ENCODE results near the gene TOM1. TPM values are rescaled to one million over a fixed set of nuclear protein-coding genes. Genes with fewer than 3 reads are reported as not detected.

The TOM1 gene
- total and polyA plus RNA-seq, 2 of the 13 experiments (the other 11 are each of a cell fraction or from before 2014, with no cell fraction given) = 30.8 to 87.3 TPM

- Histone ChIP-seq H3K4me1 (ENCODE audit: insufficient read depth, low read length) (peaks cover 37% of the 10 kb centered on the region), H3K36me3 (replicated peaks in 1 of 2; ENCODE audit: control insufficient read depth in 1 of 2, insufficient read depth in 2 of 2, low read length in 2 of 2) (peaks cover 4 to 18% of the 10 kb centered on the region in 2 experiments; a peak in 4 of 5 replicates), H3K4me3 (replicated peaks in 1 of 3; ENCODE audit: insufficient read depth in 1 of 3, low read depth in 2 of 3, low read length in 3 of 3) (peak overlapping the region; percentile 73 to 90 (median 76); a peak in 5 of 6 replicates), H3K27ac (ENCODE audit: extremely low read length, insufficient read depth, low read length) (peak overlapping the region; percentile 91), H2AFZ (ENCODE audit: low read length) (no peak overlapping the region), H3K27me3 (ENCODE audit: control insufficient read depth in 1 of 2, insufficient read depth in 2 of 2, low read length in 2 of 2) (no peaks in the 10 kb centered on the region; a peak in 1 of 5 replicates), H4K20me1 (ENCODE audit: insufficient read depth, low read length) (no peaks in the 10 kb centered on the region), H3K79me2 (ENCODE audit: insufficient read depth, low read length) (peaks cover 22% of the 10 kb centered on the region), H3K9me3 (ENCODE audit: low read length) (no peaks in the 10 kb centered on the region), H3K4me2 (ENCODE audit: low read depth, low read length) (peak overlapping the region; percentile 77), H3K9ac (ENCODE audit: insufficient read depth, low read depth, low read length) (peak overlapping the region; percentile 94)
- POLR2A ChIA-PET = interaction anchor here (0.8 to 4.6 kb wide), 22 partner anchors 8 to 1183 kb away, joined by 3 to 126 read pairs (median 4); partner anchors contain the start of genes HMGXB4, RBFOX2 and TXN2
- TSS peak; percentile 82 for BruUV-seq (replicated peaks)
- ATAC-seq (peak; percentile 17; the same call in 2 of the 3 replicates), FAIRE-seq (peak; percentile 12), DNase-seq (ENCODE audit: low spot score) (no peak)
- CTCF ChIA-PET (ENCODE audit: low intra/inter-chr PET ratio, low total read pairs) = no interaction called here
- intact Hi-C loops (cut with micrococcal nuclease; ENCODE audit: unreplicated experiment) (no loop called here), in situ Hi-C loops (cut with HindIII; ENCODE audit: extremely low pct_ligation_motif_present, low pct_unique_long_range_greater_than_20kb) (no loop called here)
- 70% methylated on average over 7 of the region's 13 CpGs for WGBS (ENCODE audit: low lambda C conversion rate)
- no peak for TF ChIP-seq POGZ (CRISPR knock-in tag; IDR thresholded peaks at IDR 0.05)
- 0 out of 2 replicates have a peak, but pooled peaks have one; percentile 0 for TF ChIP-seq MXD3 (CRISPR knock-in tag; IDR thresholded peaks at IDR 0.05)
- TF ChIP-seq U2AF1 (optimal IDR thresholded peaks at IDR 0.05; ENCODE audit: low read depth, low read length) = peak; percentile 16
- TF ChIP-seq ZNF337 (CRISPR knock-in tag; IDR thresholded peaks at IDR 0.05; ENCODE audit: borderline replicate concordance, low read depth) = 0 out of 2 replicates have a peak, but pooled peaks have one; percentile 61
- TF ChIP-seq NFKB2 (CRISPR knock-in tag; IDR thresholded peaks at IDR 0.05; ENCODE audit: borderline replicate concordance) = 0 out of 2 replicates have a peak, but pooled peaks have one; percentile 16
- TF ChIP-seq BORCS8-MEF2B (CRISPR knock-in tag; IDR thresholded peaks at IDR 0.05) = no peak
- TF ChIP-seq JUNB (CRISPR knock-in tag; IDR thresholded peaks at IDR 0.05; ENCODE audit: borderline replicate concordance) = no peak
- TF ChIP-seq ZBTB20 (CRISPR knock-in tag; IDR thresholded peaks at IDR 0.05; ENCODE audit: borderline replicate concordance, low read depth) = peak; percentile 16; the same call in 1 of the 2 replicates
- 0 out of 2 replicates have a peak, but pooled peaks have one; percentile 14 for TF ChIP-seq ZNF292 (CRISPR knock-in tag; IDR thresholded peaks at IDR 0.05; ENCODE audit: borderline replicate concordance, low read depth)
- TF ChIP-seq RFXAP (CRISPR knock-in tag; IDR thresholded peaks at IDR 0.05; ENCODE audit: borderline replicate concordance) = 0 out of 2 replicates have a peak, but pooled peaks have one; percentile 33
- no peak for TF ChIP-seq SNAI1 (CRISPR knock-in tag; IDR thresholded peaks at IDR 0.05; ENCODE audit: borderline replicate concordance)
- 0 out of 2 replicates have a peak, but pooled peaks have one; percentile 13 for TF ChIP-seq ZNF580 (CRISPR knock-in tag; IDR thresholded peaks at IDR 0.05; ENCODE audit: borderline replicate concordance, low read depth)
- TF ChIP-seq STAT5B (CRISPR knock-in tag; IDR thresholded peaks at IDR 0.05) = 0 out of 2 replicates have a peak, but pooled peaks have one; percentile 6
- TF ChIP-seq ZNF160 (CRISPR knock-in tag; IDR thresholded peaks at IDR 0.05) = 0 out of 2 replicates have a peak, but pooled peaks have one; percentile 40
- no peak for TF ChIP-seq CERS6 (CRISPR knock-in tag; IDR thresholded peaks at IDR 0.05)
- no peak for TF ChIP-seq E2F5 (CRISPR knock-in tag; conservative IDR thresholded peaks at IDR 0.05)
- no peak for TF ChIP-seq SP5 (CRISPR knock-in tag; IDR thresholded peaks at IDR 0.05; ENCODE audit: borderline replicate concordance, low read depth)
- 0 out of 2 replicates have a peak, but pooled peaks have one; percentile 34 for TF ChIP-seq SATB2 (CRISPR knock-in tag; IDR thresholded peaks at IDR 0.05)
- 0 out of 2 replicates have a peak, but pooled peaks have one; percentile 46 for TF ChIP-seq ZNF724P (CRISPR knock-in tag; IDR thresholded peaks at IDR 0.05; ENCODE audit: borderline replicate concordance)
- 0 out of 2 replicates have a peak, but pooled peaks have one; percentile 1 for TF ChIP-seq ZFP82 (CRISPR knock-in tag; IDR thresholded peaks at IDR 0.05; ENCODE audit: borderline replicate concordance)
- no peak for TF ChIP-seq FOSL2 (CRISPR knock-in tag; IDR thresholded peaks at IDR 0.05)
Measured at GRCh38 chr22:35299217-35299672, 449 bp upstream of the TOM1 start.
